Measurements from ENCODE around the gene LRIG1.

DNA sequence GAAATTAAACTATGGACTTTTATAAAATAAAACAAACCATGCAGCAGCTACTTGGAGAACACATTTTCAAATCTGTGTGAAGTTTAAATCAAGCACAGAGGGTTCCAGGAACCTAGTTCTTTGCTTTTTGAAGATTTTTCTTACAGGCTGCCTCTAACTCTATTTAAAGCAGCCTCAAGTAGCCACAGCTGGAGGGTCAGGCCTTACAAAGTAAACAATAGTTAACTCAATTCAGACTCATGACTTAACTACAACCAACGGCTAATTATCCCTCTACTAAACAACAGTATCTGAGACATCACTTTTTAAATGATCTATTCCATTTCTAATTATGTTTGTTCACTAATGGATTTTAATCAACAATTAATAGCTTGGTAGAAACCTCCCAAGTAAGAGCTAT, 9.8 kb downstream of the LRIG1 start:
- TF ChIP-seq, protein P1, sequence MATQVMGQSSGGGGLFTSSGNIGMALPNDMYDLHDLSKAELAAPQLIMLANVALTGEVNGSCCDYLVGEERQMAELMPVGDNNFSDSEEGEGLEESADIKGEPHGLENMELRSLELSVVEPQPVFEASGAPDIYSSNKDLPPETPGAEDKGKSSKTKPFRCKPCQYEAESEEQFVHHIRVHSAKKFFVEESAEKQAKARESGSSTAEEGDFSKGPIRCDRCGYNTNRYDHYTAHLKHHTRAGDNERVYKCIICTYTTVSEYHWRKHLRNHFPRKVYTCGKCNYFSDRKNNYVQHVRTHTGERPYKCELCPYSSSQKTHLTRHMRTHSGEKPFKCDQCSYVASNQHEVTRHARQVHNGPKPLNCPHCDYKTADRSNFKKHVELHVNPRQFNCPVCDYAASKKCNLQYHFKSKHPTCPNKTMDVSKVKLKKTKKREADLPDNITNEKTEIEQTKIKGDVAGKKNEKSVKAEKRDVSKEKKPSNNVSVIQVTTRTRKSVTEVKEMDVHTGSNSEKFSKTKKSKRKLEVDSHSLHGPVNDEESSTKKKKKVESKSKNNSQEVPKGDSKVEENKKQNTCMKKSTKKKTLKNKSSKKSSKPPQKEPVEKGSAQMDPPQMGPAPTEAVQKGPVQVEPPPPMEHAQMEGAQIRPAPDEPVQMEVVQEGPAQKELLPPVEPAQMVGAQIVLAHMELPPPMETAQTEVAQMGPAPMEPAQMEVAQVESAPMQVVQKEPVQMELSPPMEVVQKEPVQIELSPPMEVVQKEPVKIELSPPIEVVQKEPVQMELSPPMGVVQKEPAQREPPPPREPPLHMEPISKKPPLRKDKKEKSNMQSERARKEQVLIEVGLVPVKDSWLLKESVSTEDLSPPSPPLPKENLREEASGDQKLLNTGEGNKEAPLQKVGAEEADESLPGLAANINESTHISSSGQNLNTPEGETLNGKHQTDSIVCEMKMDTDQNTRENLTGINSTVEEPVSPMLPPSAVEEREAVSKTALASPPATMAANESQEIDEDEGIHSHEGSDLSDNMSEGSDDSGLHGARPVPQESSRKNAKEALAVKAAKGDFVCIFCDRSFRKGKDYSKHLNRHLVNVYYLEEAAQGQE (IDR thresholded peaks at IDR 0.05; ENCODE audit: low read depth): no peak
- TF ChIP-seq NFIC (IDR thresholded peaks at IDR 0.05) (no peak), EP300 (IDR thresholded peaks at IDR 0.05; ENCODE audit: borderline replicate concordance) (no peak), TCF12 (IDR thresholded peaks at IDR 0.05; ENCODE audit: low read depth) (no peak), TAF1 (IDR thresholded peaks at IDR 0.05; ENCODE audit: low read depth) (no peak), FOXM1 (IDR thresholded peaks at IDR 0.05; ENCODE audit: borderline replicate concordance, low read depth) (no peak), ZBTB7A (IDR thresholded peaks at IDR 0.05; ENCODE audit: low read depth) (no peak), CEBPB (IDR thresholded peaks at IDR 0.05) (no peak), CREB1 (IDR thresholded peaks at IDR 0.05; ENCODE audit: low read depth) (no peak), EGR1 (IDR thresholded peaks at IDR 0.05) (no peak), TEAD4 (IDR thresholded peaks at IDR 0.05) (no peak)
- TF ChIP-seq, protein P2, sequence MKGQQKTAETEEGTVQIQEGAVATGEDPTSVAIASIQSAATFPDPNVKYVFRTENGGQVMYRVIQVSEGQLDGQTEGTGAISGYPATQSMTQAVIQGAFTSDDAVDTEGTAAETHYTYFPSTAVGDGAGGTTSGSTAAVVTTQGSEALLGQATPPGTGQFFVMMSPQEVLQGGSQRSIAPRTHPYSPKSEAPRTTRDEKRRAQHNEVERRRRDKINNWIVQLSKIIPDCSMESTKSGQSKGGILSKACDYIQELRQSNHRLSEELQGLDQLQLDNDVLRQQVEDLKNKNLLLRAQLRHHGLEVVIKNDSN (IDR thresholded peaks at IDR 0.05): no peak
- TF ChIP-seq, protein P3, sequence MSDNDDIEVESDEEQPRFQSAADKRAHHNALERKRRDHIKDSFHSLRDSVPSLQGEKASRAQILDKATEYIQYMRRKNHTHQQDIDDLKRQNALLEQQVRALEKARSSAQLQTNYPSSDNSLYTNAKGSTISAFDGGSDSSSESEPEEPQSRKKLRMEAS (IDR thresholded peaks at IDR 0.05): no peak

Measured in Ishikawa (cell line).